ENCODE data around the gene GRXCR2. TPM values are rescaled to one million over a fixed set of nuclear protein-coding genes. Genes with fewer than 3 reads are reported as not detected.
A peak's percentile ranks its signal among the peaks of the same experiment; 100 is the strongest.

GRXCR2 gene
- total RNA-seq, 1 donor: not detected

GRCh38 chr5:145835848-145836239 is 37.0 kb downstream of the GRXCR2 start:
- Histone ChIP-seq H3K9me3 (ENCODE audit: low read depth, low read length) (no peaks in the 10 kb centered on the region), H3K4me3 (ENCODE audit: insufficient read depth, low read length) (peak overlapping the region; percentile 79), H3K4me1 (ENCODE audit: insufficient read depth, low read length) (peaks cover 20% of the 10 kb centered on the region), H3K27me3 (ENCODE audit: insufficient read depth, low read length) (no peaks in the 10 kb centered on the region), H4K20me1 (ENCODE audit: insufficient read depth, low read length) (no peaks in the 10 kb centered on the region), H2AFZ (ENCODE audit: low read length) (peak overlapping the region; percentile 93), H3K4me2 (ENCODE audit: insufficient read depth, low read length) (peak overlapping the region; percentile 81), H3K36me3 (ENCODE audit: insufficient read depth, low read length) (no peaks in the 10 kb centered on the region), H3K79me2 (ENCODE audit: insufficient read depth, low read length) (peaks cover 16% of the 10 kb centered on the region), H3K27ac (ENCODE audit: low read depth, low read length) (peak overlapping the region; percentile 40)
- no peak for DNase-seq (ENCODE audit: insufficient read length, low spot score, missing footprints)
- no peak for TF ChIP-seq CTCF (IDR thresholded peaks at IDR 0.05; ENCODE audit: extremely low read depth, low read depth, low read length)

DNA sequence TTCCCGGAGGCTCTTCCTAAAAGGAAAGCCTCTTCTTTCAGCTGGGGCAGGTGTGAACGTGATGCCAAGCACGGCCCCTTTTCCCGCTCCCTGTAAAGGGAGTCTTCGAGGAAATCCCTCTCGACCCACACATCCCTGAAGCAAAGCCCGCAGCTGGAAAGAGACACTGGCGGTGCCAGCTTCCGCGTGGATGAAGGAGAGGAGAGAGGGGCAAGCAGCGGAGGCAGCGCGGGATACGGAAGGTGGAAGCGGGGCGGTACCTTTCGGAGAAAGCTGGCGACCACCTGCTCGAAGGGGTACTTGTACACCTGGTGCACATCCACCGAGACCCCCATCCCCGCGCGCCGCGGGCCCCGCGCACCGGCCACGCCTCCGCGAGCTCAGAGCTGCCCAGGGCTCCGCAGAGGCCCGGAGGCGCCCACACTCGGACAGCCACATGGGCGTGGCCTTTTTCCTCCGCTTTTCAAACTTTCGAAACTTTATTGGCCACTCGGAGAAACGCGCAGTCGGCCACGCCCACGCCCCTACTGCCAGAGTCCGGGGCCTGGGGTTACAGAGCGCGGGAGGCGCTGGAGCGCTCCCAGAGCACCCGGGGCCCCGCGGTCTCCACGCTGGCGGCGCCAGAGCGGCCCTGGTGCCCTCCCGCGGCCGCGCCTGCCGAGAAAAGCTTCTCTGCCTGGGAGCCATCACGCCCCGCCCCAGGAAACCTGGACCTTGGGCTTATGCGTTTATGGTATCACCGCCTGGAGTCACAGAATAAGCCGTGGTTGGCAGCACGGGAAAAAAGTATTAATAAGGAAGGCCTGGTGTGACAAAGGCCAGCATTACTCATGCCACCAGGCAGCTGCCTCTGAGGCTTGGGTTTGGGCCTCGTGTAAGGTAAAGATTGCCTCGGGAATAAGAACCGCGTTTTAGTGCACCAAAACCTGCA is 37.6 kb downstream of the GRXCR2 start, which contains the start of gene PRELID2:
Gene PRELID2, minus strand, starts transcription at position 426 of the 931 bp plus-strand sequence. Its CDS starts 91 bp downstream, at position 335.
- H4K20me1 ChIP-seq (ENCODE audit: insufficient read depth, low read length): no peaks in the 10 kb centered on the region
- H3K4me1 ChIP-seq (ENCODE audit: insufficient read depth, low read length): peaks cover 27% of the 10 kb centered on the region
- no peak for TF ChIP-seq CTCF (IDR thresholded peaks at IDR 0.05; ENCODE audit: extremely low read depth, low read depth, low read length)
- H3K79me2 ChIP-seq (ENCODE audit: insufficient read depth, low read length): peaks cover 16% of the 10 kb centered on the region
- H3K27me3 ChIP-seq (ENCODE audit: insufficient read depth, low read length): no peaks in the 10 kb centered on the region
- H3K4me3 ChIP-seq (ENCODE audit: insufficient read depth, low read length): peak within 1 kb of the TSS; percentile 79
- H3K9me3 ChIP-seq (ENCODE audit: low read depth, low read length): no peaks in the 10 kb centered on the region
- H3K4me2 ChIP-seq (ENCODE audit: insufficient read depth, low read length): peak within 1 kb of the TSS; percentile 81
- peak within 1 kb of the TSS; percentile 93 for H2AFZ ChIP-seq (ENCODE audit: low read length)
- peak; percentile 92 for DNase-seq (ENCODE audit: insufficient read length, low spot score, missing footprints)
- H3K27ac ChIP-seq (ENCODE audit: low read depth, low read length): peak within 1 kb of the TSS; percentile 40
- no peaks in the 10 kb centered on the region for H3K36me3 ChIP-seq (ENCODE audit: insufficient read depth, low read length)

DNA sequence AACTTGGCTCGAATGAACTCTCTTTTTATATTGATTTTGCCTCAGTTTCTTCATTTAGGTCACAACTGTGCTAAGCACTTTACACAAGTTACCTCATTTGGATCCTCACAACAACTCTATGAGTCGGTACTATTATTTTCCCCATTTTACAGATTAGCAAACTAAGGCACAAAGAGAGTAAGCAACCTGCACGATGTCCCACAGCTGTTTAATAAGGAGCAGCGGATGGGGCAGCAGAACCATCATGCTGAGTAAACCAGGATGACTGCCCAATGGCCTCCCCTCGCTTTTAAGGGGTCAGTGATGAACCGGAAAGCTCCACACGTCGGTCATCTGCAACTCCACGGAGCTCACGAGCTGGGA is 38.3 kb downstream of the GRXCR2 start:
- Histone ChIP-seq H3K4me1 (ENCODE audit: insufficient read depth, low read length) (peaks cover 28% of the 10 kb centered on the region), H2AFZ (ENCODE audit: low read length) (peak overlapping the region; percentile 93), H3K27ac (ENCODE audit: low read depth, low read length) (no peak overlapping the region), H3K9me3 (ENCODE audit: low read depth, low read length) (no peaks in the 10 kb centered on the region), H3K4me2 (ENCODE audit: insufficient read depth, low read length) (peak overlapping the region; percentile 81), H3K27me3 (ENCODE audit: insufficient read depth, low read length) (no peaks in the 10 kb centered on the region), H3K36me3 (ENCODE audit: insufficient read depth, low read length) (no peaks in the 10 kb centered on the region), H3K4me3 (ENCODE audit: insufficient read depth, low read length) (peak overlapping the region; percentile 79), H3K79me2 (ENCODE audit: insufficient read depth, low read length) (peaks cover 17% of the 10 kb centered on the region), H4K20me1 (ENCODE audit: insufficient read depth, low read length) (no peaks in the 10 kb centered on the region)
- no peak for DNase-seq (ENCODE audit: insufficient read length, low spot score, missing footprints)
- TF ChIP-seq CTCF (IDR thresholded peaks at IDR 0.05; ENCODE audit: extremely low read depth, low read depth, low read length): no peak

GRCh38 chr5:145833631-145834200 is 39.1 kb downstream of the GRXCR2 start:
- Histone ChIP-seq H2AFZ (ENCODE audit: low read length) (no peak overlapping the region), H3K4me2 (ENCODE audit: insufficient read depth, low read length) (peak overlapping the region; percentile 81), H3K4me3 (ENCODE audit: insufficient read depth, low read length) (no peak overlapping the region), H3K79me2 (ENCODE audit: insufficient read depth, low read length) (peaks cover 19% of the 10 kb centered on the region), H3K4me1 (ENCODE audit: insufficient read depth, low read length) (peaks cover 29% of the 10 kb centered on the region), H4K20me1 (ENCODE audit: insufficient read depth, low read length) (no peaks in the 10 kb centered on the region), H3K27ac (ENCODE audit: low read depth, low read length) (no peak overlapping the region), H3K27me3 (ENCODE audit: insufficient read depth, low read length) (no peaks in the 10 kb centered on the region), H3K36me3 (ENCODE audit: insufficient read depth, low read length) (no peaks in the 10 kb centered on the region), H3K9me3 (ENCODE audit: low read depth, low read length) (no peaks in the 10 kb centered on the region)
- TF ChIP-seq CTCF (IDR thresholded peaks at IDR 0.05; ENCODE audit: extremely low read depth, low read depth, low read length): no peak
- DNase-seq (ENCODE audit: insufficient read length, low spot score, missing footprints): no peak

Measured in osteoblast (primary cell).